Measurements from ENCODE around the gene BCL2L11. TPM values are rescaled to one million over a fixed set of nuclear protein-coding genes. Genes with fewer than 3 reads are reported as not detected.
A peak's percentile ranks its signal among the peaks of the same experiment; 100 is the strongest.

The BCL2L11 gene
- total RNA-seq, 2 experiments from 2014 or later, result 21.9 to 25.6 TPM

DNA sequence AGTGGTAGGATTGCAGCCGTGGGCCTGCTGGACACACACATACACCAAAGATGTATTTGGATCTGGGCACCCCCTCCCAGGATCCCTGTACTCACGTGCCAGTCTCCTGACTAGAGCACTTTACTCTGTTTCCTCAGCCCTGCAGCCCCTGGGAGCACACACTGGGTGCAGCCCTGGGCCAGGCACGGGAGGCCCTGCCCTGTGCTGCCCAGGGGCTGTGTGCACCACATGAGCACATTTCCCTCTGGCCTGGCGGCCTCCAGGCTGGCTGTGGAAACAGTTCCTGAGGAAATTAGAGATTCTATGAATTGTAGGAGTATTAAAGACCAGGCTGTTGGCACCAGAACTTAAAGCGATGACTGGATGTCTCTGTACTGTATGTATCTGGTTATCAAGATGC lies 45.4 kb downstream of the BCL2L11 start:
- intact Hi-C loops (cut with micrococcal nuclease), result loop anchor here (5.0 kb wide), 1 partner anchor 49 kb away; no protein-coding TSS in a partner anchor
- POLR2A ChIA-PET, result no interaction called here
- peaks cover 36% of the 10 kb centered on the region for H3K4me1 Mint-ChIP-seq (ENCODE audit: low read depth)
- peaks cover 13% of the 10 kb centered on the region for H3K27me3 Mint-ChIP-seq
- no peak overlapping the region for H3K27ac Mint-ChIP-seq
- peaks cover 40% of the 10 kb centered on the region for H3K36me3 Mint-ChIP-seq
- H3K4me3 Mint-ChIP-seq, result no peak overlapping the region
- no peak for DNase-seq
- CTCF ChIA-PET, result no interaction called here
- no peaks in the 10 kb centered on the region for H3K9me3 Mint-ChIP-seq

DNA sequence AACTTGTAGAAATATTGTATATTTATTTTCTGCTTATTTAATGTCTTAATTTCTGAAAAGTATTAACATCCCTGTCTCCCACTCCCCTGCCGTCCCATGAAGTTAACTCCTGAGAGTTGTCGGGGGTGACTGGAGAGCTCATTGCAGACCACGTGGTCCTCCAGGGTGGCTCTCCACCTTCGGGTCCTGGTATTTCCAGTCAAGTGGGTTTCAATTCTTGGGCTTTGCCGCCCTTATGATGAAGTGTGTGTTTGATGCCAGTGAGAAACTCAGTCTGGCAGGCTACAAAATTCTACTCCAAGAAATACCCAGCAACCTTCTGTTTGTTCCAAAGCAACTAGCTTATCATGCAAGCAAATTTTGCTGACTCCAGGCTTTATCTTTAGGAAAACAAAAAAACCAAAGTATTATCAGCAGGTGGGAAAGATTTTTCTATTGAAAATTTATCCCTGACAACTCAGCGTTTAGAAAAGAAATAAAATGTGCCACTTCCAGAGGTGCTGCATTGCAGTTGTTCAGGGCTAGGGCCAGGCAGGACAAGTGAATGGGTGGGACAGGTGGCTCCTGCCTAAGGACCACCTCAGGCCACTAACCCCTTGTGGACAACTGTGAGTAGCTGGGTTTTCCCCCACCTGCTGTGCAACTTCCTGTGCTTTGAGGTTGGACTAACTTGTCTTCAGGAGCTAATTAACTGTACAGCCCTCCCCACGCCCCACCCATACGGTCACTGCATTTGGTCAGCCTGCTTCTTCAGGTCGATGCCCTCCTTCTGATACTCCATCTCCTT lies 46.6 kb downstream of the BCL2L11 start:
- intact Hi-C loops (cut with micrococcal nuclease), result loop anchor here (5.0 kb wide), 1 partner anchor 50 kb away; no protein-coding TSS in a partner anchor
- H3K4me1 Mint-ChIP-seq (ENCODE audit: low read depth), result peaks cover 33% of the 10 kb centered on the region
- H3K36me3 Mint-ChIP-seq, result peaks cover 34% of the 10 kb centered on the region
- peak; percentile 18 for DNase-seq
- CTCF ChIA-PET, result no interaction called here
- H3K27ac Mint-ChIP-seq, result no peak overlapping the region
- H3K9me3 Mint-ChIP-seq, result no peaks in the 10 kb centered on the region
- peaks cover 15% of the 10 kb centered on the region for H3K27me3 Mint-ChIP-seq
- no peak overlapping the region for H3K4me3 Mint-ChIP-seq
- POLR2A ChIA-PET, result no interaction called here

DNA sequence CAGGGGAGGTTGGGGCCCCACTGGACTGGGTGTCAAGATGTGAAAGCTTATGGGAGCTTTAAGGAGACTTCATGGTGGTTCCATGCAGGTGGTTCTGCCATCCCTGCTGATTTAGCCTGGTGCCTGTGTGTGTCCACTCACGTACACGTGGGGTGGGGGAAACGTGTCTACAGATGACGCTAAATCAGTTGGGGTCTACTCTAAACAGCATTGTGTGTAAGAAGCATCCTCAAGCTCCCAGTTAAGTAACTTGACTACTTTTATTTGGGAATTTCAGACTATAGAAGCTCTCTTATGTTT lies 47.1 kb downstream of the BCL2L11 start:
- intact Hi-C loops (cut with micrococcal nuclease), result loop anchor here (5.0 kb wide), 1 partner anchor 51 kb away; no protein-coding TSS in a partner anchor
- POLR2A ChIA-PET, result interaction anchor here (0.8 kb wide), 1 partner anchor 19 kb away, joined by 3 read pairs; no protein-coding TSS in a partner anchor
- H3K4me3 Mint-ChIP-seq, result no peak overlapping the region

DNA sequence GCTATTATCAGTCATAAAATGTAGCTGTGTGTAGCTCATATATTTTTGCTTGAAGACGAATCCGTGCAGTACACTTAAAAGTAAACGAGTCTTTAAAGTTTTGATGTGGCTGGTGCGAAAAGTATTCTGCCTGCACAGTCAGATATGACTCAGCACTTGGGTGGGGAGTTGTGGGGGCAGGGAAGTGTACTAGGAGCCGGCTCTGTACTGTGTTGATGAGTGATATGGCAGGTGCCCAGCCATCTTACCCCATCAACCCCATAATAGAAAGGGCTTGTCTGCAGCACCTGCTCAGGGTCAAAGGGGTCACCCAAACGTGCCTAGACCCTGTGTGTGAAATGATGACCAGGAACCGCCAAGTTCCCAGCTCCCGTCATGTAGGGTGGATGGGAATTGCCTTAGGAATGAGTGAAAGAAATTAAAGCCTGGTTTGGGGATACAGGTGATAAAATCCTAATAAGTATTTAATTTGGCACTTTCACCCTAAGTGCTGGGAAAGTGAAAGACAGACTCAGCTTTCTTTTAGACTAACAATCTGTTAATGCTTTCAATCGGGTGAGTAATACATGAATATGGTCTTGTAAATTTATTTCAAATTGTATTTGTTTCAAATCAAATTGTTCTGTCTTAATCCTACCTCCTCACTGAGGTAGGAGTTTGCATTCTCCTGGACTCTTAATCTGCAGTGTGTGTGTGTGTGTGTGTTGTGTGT lies 48.0 kb downstream of the BCL2L11 start:
- Mint-ChIP-seq H3K9me3 (no peaks in the 10 kb centered on the region), H3K27me3 (peaks cover 15% of the 10 kb centered on the region), H3K4me1 (ENCODE audit: low read depth) (peaks cover 21% of the 10 kb centered on the region), H3K4me3 (no peak overlapping the region), H3K36me3 (peaks cover 22% of the 10 kb centered on the region), H3K27ac (no peak overlapping the region)
- intact Hi-C loops (cut with micrococcal nuclease), result loop anchor here (5.0 kb wide), 1 partner anchor 51 kb away; no protein-coding TSS in a partner anchor
- peak; percentile 86 for DNase-seq
- ChIA-PET CTCF (interaction anchor here (1.0 kb wide), 1 partner anchor 48 kb away, joined by 6 read pairs; the partner anchor contains the start of gene BCL2L11), POLR2A (interaction anchor here (0.8 kb wide), 1 partner anchor 18 kb away, joined by 3 read pairs; no protein-coding TSS in a partner anchor)

More for the DNA sequence above, 47.1 kb downstream of the BCL2L11 start:
- peaks cover 28% of the 10 kb centered on the region for H3K4me1 Mint-ChIP-seq (ENCODE audit: low read depth)
- CTCF ChIA-PET, result interaction anchor here (1.0 kb wide), 1 partner anchor 48 kb away, joined by 6 read pairs; the partner anchor contains the start of gene BCL2L11
- H3K36me3 Mint-ChIP-seq, result peaks cover 30% of the 10 kb centered on the region
- H3K27ac Mint-ChIP-seq, result no peak overlapping the region
- no peaks in the 10 kb centered on the region for H3K9me3 Mint-ChIP-seq
- DNase-seq, result no peak
- H3K27me3 Mint-ChIP-seq, result peaks cover 15% of the 10 kb centered on the region

DNA sequence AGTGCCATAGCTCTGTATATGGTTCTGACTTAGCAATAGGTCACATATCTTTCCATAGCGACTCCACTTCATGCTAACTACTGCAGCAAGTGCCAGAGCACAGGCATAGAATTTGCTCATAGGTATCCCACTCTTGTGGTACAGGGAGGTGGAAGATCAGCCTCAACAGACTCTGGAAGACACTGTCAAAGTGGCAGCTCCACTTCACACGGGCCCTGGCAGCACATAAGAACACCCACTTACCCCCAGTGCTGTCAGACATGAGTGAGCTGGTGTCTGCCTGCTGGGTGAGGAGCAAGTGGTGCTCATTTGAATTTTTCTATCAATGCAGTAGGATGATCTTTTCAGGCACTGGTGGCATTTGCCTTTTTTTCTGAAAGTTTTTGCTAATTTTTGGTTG lies 48.6 kb downstream of the BCL2L11 start:
- ChIA-PET POLR2A (no interaction called here), CTCF (no interaction called here)
- DNase-seq, result no peak
- Mint-ChIP-seq H3K27ac (no peak overlapping the region), H3K36me3 (peaks cover 19% of the 10 kb centered on the region), H3K9me3 (no peaks in the 10 kb centered on the region), H3K27me3 (peaks cover 15% of the 10 kb centered on the region), H3K4me1 (ENCODE audit: low read depth) (peaks cover 21% of the 10 kb centered on the region), H3K4me3 (no peak overlapping the region)
- intact Hi-C loops (cut with micrococcal nuclease), result loop anchor here (5.0 kb wide), 1 partner anchor 52 kb away; no protein-coding TSS in a partner anchor

DNA sequence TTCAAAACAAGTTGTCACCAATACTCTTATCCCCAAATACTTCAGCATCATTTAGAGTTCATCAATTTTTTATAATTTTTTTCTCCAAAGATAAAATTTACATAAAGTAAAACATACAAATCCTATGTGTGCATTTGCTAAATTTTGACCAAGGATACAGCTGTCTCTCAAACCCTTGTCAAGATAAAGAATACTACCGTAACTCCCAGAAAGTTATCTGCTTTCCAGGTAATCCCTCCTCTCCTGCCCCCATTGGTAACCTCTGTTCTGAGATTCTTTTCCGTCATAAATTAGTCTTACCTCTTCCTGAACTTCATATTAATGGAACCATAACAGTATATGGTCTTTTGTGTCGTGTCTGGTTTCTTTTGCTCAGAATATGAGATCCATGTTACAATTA lies 49.2 kb downstream of the BCL2L11 start:
- Mint-ChIP-seq H3K36me3 (peaks cover 14% of the 10 kb centered on the region), H3K9me3 (no peaks in the 10 kb centered on the region), H3K27ac (no peak overlapping the region), H3K27me3 (peaks cover 19% of the 10 kb centered on the region), H3K4me1 (ENCODE audit: low read depth) (peaks cover 21% of the 10 kb centered on the region), H3K4me3 (no peak overlapping the region)
- CTCF ChIA-PET, result no interaction called here
- POLR2A ChIA-PET, result no interaction called here
- DNase-seq, result no peak
- intact Hi-C loops (cut with micrococcal nuclease), result loop anchor here (5.0 kb wide), 1 partner anchor 53 kb away; no protein-coding TSS in a partner anchor

DNA sequence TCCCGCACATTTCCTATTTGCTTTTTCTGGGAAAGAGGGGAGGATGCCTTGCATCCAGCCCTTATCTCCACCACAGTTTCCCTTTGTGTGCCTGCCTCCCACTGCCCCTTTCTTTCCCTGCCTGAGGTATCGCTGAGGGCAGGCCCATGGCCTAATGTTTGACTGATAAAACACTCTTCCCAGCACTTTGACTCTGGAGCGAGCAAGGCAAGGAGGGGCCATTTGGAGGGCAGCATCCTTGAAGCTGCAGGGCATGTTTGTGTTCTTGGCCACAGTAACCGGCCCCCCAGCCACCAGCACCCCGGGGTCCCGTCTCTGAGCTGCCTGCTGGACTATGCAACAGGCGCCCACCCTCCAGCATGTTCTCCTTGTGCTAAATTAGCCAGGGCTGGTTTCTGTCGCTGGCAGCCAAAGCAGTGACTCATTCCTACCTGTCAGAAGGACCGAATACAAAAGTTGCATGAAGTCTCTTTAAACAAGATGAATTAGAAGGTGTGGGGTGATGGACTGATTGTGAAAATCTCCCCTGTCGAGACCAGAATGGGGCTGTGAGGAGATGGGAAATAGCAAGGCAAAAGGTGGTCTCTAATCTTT lies 50.7 kb downstream of the BCL2L11 start:
- Mint-ChIP-seq H3K4me3 (no peak overlapping the region), H3K27me3 (peaks cover 23% of the 10 kb centered on the region), H3K36me3 (peaks cover 3% of the 10 kb centered on the region), H3K27ac (no peak overlapping the region), H3K9me3 (no peaks in the 10 kb centered on the region), H3K4me1 (ENCODE audit: low read depth) (peaks cover 21% of the 10 kb centered on the region)
- intact Hi-C loops (cut with micrococcal nuclease), result no loop called here
- ChIA-PET CTCF (no interaction called here), POLR2A (no interaction called here)
- no peak for DNase-seq

DNA sequence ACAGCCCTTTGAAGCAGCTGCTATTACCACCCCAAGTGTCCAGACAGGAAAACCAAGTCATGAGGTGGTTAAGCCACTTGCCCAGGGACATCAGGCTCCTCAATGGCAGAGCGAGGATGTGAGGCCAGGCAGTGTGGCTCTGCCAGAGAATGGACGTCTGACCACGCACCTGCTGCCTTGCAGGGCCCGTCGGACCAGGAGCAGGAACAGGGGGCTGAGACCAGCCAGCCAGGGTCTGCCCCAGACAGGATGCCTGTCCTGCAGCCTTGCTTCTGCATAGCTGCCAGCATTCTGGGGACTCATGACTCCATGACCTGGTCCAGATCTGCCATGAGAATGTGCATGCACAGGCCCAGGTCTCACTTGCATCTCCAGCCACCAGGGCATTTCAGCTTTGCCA lies 52.0 kb downstream of the BCL2L11 start:
- no peak for DNase-seq
- H3K4me3 Mint-ChIP-seq, result no peak overlapping the region
- no peaks in the 10 kb centered on the region for H3K36me3 Mint-ChIP-seq
- CTCF ChIA-PET, result no interaction called here
- POLR2A ChIA-PET, result interaction anchor here (1.2 kb wide), 1 partner anchor 45 kb away, joined by 3 read pairs; no protein-coding TSS in a partner anchor
- intact Hi-C loops (cut with micrococcal nuclease), result no loop called here
- H3K27ac Mint-ChIP-seq, result no peak overlapping the region
- no peaks in the 10 kb centered on the region for H3K9me3 Mint-ChIP-seq
- peaks cover 15% of the 10 kb centered on the region for H3K4me1 Mint-ChIP-seq (ENCODE audit: low read depth)
- peaks cover 24% of the 10 kb centered on the region for H3K27me3 Mint-ChIP-seq

DNA sequence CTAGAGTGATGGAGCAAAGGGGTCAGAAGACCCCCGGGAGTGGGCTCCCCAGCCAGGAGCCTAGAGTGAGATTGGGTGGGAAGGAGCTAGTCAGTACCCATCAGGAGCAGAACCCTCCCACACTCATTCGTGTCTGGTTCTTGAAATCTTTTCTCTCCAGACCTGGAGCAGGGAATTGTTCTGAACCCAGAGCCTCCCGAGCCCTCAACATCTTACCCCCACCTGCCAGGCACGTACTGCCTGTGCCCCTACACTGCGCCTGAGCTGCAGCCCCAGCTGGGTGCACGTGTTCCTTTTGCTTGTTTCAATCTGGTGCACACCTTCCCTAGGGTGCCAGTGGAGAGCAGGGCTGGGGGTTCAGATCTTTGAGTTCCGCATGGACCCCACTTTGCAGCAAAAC lies 52.6 kb downstream of the BCL2L11 start:
- intact Hi-C loops (cut with micrococcal nuclease), result no loop called here
- peaks cover 24% of the 10 kb centered on the region for H3K27me3 Mint-ChIP-seq
- H3K27ac Mint-ChIP-seq, result no peak overlapping the region
- DNase-seq, result no peak
- H3K4me1 Mint-ChIP-seq (ENCODE audit: low read depth), result peaks cover 9% of the 10 kb centered on the region
- CTCF ChIA-PET, result no interaction called here
- no peaks in the 10 kb centered on the region for H3K36me3 Mint-ChIP-seq
- H3K4me3 Mint-ChIP-seq, result no peak overlapping the region
- no peaks in the 10 kb centered on the region for H3K9me3 Mint-ChIP-seq
- POLR2A ChIA-PET, result interaction anchor here (1.2 kb wide), 1 partner anchor 46 kb away, joined by 3 read pairs; no protein-coding TSS in a partner anchor

DNA sequence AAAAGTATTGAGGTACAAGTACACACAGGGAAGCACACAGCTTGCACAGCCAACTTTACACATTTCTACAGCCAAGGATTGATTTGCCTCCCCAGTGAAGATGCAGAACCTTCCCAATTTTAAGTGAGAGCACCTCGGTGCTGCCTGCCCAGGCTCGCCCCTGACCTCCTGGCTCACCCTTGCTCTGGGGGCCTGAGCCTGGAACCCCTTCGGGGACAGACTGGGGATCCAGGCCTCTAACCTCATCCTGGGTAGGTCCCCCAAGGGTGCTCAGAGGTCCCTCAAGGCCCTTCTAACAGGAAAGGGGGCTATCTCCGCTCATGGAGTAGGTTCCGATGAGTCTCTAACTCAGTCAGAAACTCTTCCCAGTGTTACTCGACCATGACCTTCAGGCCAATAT lies 53.1 kb downstream of the BCL2L11 start:
- H3K36me3 Mint-ChIP-seq, result no peaks in the 10 kb centered on the region
- intact Hi-C loops (cut with micrococcal nuclease), result no loop called here
- H3K27ac Mint-ChIP-seq, result no peak overlapping the region
- no peak overlapping the region for H3K4me3 Mint-ChIP-seq
- peaks cover 24% of the 10 kb centered on the region for H3K27me3 Mint-ChIP-seq
- peaks cover 5% of the 10 kb centered on the region for H3K4me1 Mint-ChIP-seq (ENCODE audit: low read depth)
- ChIA-PET POLR2A (interaction anchor here (1.2 kb wide), 1 partner anchor 47 kb away, joined by 3 read pairs; no protein-coding TSS in a partner anchor), CTCF (no interaction called here)
- no peaks in the 10 kb centered on the region for H3K9me3 Mint-ChIP-seq
- no peak for DNase-seq

DNA sequence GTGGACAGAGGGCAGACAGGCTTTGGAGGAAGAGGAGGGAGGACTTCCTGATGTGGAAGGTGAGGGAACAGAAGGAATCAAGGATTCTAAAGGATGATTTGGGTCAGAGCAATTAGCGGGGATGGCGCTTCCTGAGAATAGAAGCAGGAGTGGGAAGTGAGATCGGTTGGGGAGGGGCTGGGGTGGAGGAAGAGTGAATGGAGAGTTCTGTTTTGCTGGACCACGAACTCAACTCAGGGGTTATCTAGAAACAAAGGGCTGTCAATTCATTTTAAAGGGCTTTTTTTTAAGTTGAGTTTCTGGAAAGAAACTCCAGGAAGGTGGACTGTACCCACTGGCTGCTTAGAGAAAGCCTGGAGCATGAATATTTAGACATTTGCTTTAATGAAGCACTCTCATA lies 54.9 kb downstream of the BCL2L11 start:
- H3K4me3 Mint-ChIP-seq, result no peak overlapping the region
- POLR2A ChIA-PET, result no interaction called here
- intact Hi-C loops (cut with micrococcal nuclease), result no loop called here

DNA sequence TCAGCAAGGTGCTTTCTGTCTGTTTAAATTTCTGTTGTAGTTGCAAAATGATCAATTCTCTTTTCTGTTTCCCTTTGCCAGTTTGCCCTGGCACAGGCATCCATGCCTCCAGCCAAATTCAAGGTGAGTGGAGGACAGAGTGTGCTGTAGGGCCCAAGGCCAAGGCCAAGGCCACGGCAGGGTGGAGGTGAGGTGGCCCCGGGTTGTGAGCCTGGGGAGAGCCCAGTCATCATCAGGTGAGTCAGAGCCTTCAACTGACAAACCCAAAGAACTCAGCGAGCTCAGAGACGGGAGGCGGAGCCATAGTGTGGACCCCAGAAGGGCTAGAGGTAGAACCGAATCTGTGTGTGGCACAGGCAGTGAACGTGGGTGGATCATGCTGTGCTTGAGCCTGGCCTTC lies 55.7 kb downstream of the BCL2L11 start:
- ChIA-PET CTCF (no interaction called here), POLR2A (no interaction called here)
- no peak for DNase-seq
- Mint-ChIP-seq H3K27ac (no peak overlapping the region), H3K9me3 (no peaks in the 10 kb centered on the region), H3K36me3 (no peaks in the 10 kb centered on the region), H3K4me1 (ENCODE audit: low read depth) (no peaks in the 10 kb centered on the region), H3K27me3 (peaks cover 11% of the 10 kb centered on the region), H3K4me3 (no peak overlapping the region)
- intact Hi-C loops (cut with micrococcal nuclease), result no loop called here

More for the DNA sequence above, 54.9 kb downstream of the BCL2L11 start:
- H3K36me3 Mint-ChIP-seq, result no peaks in the 10 kb centered on the region
- H3K4me1 Mint-ChIP-seq (ENCODE audit: low read depth), result no peaks in the 10 kb centered on the region
- CTCF ChIA-PET, result no interaction called here
- no peak overlapping the region for H3K27ac Mint-ChIP-seq
- no peaks in the 10 kb centered on the region for H3K9me3 Mint-ChIP-seq
- H3K27me3 Mint-ChIP-seq, result peaks cover 14% of the 10 kb centered on the region
- no peak for DNase-seq
